HG02610 (cell line): ENCODE measurements around the gene DNAJB4.
A peak's percentile ranks its signal among the peaks of the same experiment; 100 is the strongest.
"Not testable (repeated sequence)": the region's sequence is repeated elsewhere in the genome, so short reads cannot be mapped to it uniquely, and the experiment has no call there.

Experiments
- ATAC-seq: cut with Tn5 transposase; IDR thresholded peaks from one replicate; pipeline ENCODE4 v1.9.1; 2021; ENCODE audit warnings: mild to moderate bottlenecking, moderate library complexity; ENCODE audit not compliant: unreplicated experiment

Gene DNAJB4

GRCh38 chr1:77990629-77991204 lies 14.0 kb upstream of the DNAJB4 start:
- no peak for ATAC-seq

GRCh38 chr1:77991638-77992037 lies 13.1 kb upstream of the DNAJB4 start:
- ATAC-seq, result no peak

GRCh38 chr1:77994117-77994705 lies 10.5 kb upstream of the DNAJB4 start:
- no peak for ATAC-seq

GRCh38 chr1:77996734-77997133 lies 8.0 kb upstream of the DNAJB4 start:
- ATAC-seq, result no peak

- ATAC-seq, result not testable (repeated sequence)
These were observed 4.2 kb upstream of the DNAJB4 start for GRCh38 chr1:78000536-78000935.

- no peak for ATAC-seq
These were observed 1.5 kb upstream of the DNAJB4 start for GRCh38 chr1:78003070-78003746.

- peak; percentile 62 for ATAC-seq
These were observed 639 bp upstream of the DNAJB4 start for GRCh38 chr1:78003882-78004718.

- ATAC-seq, result no peak
These were observed 646 bp downstream of the DNAJB4 start for GRCh38 chr1:78005448-78005722.

GRCh38 chr1:78005755-78006154 lies 1.0 kb downstream of the DNAJB4 start:
- ATAC-seq, result no peak

GRCh38 chr1:78006521-78006920 lies 1.8 kb downstream of the DNAJB4 start:
- no peak for ATAC-seq

- ATAC-seq, result no peak
These were observed 3.1 kb downstream of the DNAJB4 start for GRCh38 chr1:78007677-78008341.

- no peak for ATAC-seq
These were observed 4.5 kb downstream of the DNAJB4 start for GRCh38 chr1:78009276-78009675.

GRCh38 chr1:78009836-78010235 lies 5.1 kb downstream of the DNAJB4 start:
- no peak for ATAC-seq

- ATAC-seq, result no peak
These were observed 6.3 kb downstream of the DNAJB4 start for GRCh38 chr1:78011050-78011449.

- no peak for ATAC-seq
These were observed 10.4 kb downstream of the DNAJB4 start for GRCh38 chr1:78015148-78015547.

GRCh38 chr1:78019024-78019423 lies 14.3 kb downstream of the DNAJB4 start:
- no peak for ATAC-seq

GRCh38 chr1:78021134-78021533 lies 16.4 kb downstream of the DNAJB4 start:
- not testable (repeated sequence) for ATAC-seq

GRCh38 chr1:78029793-78030192 lies 25.1 kb downstream of the DNAJB4 start:
- ATAC-seq, result no peak

GRCh38 chr1:78032996-78033796 lies 28.5 kb downstream of the DNAJB4 start:
- ATAC-seq, result no peak

GRCh38 chr1:78033797-78034172 lies 29.0 kb downstream of the DNAJB4 start:
- no peak for ATAC-seq

- no peak for ATAC-seq
These were observed 30.4 kb downstream of the DNAJB4 start for GRCh38 chr1:78035121-78035520.
